ENCODE measurements around the gene UVRAG.

DNA sequence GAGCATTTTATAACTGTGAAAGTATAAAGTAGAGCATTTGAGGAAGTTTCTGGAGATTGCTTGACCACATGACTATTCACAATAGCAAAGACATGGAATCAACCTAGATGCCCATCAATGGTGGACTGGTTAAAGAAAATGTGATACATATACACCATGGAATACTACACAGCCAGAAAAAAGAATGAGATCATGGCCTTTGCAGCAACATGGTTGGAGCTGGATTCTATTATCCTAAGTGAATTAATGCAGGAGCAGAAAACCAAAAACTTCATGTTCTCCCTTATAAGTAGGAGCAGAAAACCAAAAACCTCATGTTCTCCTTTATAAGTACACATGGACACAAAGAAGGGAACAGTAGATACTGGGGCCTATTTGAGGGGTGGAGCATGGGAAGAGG, 30.3 kb downstream of the UVRAG start:
- TF ChIP-seq, protein P1, sequence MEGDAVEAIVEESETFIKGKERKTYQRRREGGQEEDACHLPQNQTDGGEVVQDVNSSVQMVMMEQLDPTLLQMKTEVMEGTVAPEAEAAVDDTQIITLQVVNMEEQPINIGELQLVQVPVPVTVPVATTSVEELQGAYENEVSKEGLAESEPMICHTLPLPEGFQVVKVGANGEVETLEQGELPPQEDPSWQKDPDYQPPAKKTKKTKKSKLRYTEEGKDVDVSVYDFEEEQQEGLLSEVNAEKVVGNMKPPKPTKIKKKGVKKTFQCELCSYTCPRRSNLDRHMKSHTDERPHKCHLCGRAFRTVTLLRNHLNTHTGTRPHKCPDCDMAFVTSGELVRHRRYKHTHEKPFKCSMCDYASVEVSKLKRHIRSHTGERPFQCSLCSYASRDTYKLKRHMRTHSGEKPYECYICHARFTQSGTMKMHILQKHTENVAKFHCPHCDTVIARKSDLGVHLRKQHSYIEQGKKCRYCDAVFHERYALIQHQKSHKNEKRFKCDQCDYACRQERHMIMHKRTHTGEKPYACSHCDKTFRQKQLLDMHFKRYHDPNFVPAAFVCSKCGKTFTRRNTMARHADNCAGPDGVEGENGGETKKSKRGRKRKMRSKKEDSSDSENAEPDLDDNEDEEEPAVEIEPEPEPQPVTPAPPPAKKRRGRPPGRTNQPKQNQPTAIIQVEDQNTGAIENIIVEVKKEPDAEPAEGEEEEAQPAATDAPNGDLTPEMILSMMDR (IDR thresholded peaks at IDR 0.05), result no peak
- TF ChIP-seq POLR2A (IDR thresholded peaks at IDR 0.05) (no peak), EP300 (IDR thresholded peaks at IDR 0.05) (no peak)

All from tibial nerve (tissue), 4 donors.